NCI-H748 (cell line): Measurements from ENCODE around the gene ATG2B.
A peak's percentile ranks its signal among the peaks of the same experiment; 100 is the strongest.
"Not testable (repeated sequence)": the region's sequence is repeated elsewhere in the genome, so short reads cannot be mapped to it uniquely, and the experiment has no call there.

Experiments
- DNase-seq: peaks from one replicate; lab custom pipeline; 2025; ENCODE audit not compliant: unreplicated experiment; lab: John Stamatoyannopoulos, UW

ATG2B gene

GRCh38 chr14:96255501-96256366, 107.4 kb downstream of the ATG2B start, which contains the start of gene BDKRB1:
Gene BDKRB1, plus strand, starts transcription at chr14:96256210. Its CDS starts 7,473 bp downstream, at chr14:96263683.
- no peak for DNase-seq

GRCh38 chr14:96254687-96255086, 108.5 kb downstream of the ATG2B start:
- DNase-seq, result no peak

- no peak for DNase-seq
Observed at GRCh38 chr14:96252999-96253539, 110.1 kb downstream of the ATG2B start.

- DNase-seq, result no peak
Observed at GRCh38 chr14:96252323-96252998, 110.7 kb downstream of the ATG2B start.

- DNase-seq, result peak; percentile 51
Observed at GRCh38 chr14:96251656-96252155, 111.4 kb downstream of the ATG2B start.

- peak; percentile 47 for DNase-seq
Observed at GRCh38 chr14:96250485-96250884, 112.7 kb downstream of the ATG2B start.

- DNase-seq, result no peak
Observed at GRCh38 chr14:96249029-96249428, 114.1 kb downstream of the ATG2B start.

GRCh38 chr14:96247031-96247430, 116.1 kb downstream of the ATG2B start:
- DNase-seq, result no peak

GRCh38 chr14:96246539-96246847, 116.6 kb downstream of the ATG2B start:
- no peak for DNase-seq

GRCh38 chr14:96245710-96246538, 117.2 kb downstream of the ATG2B start:
- DNase-seq, result no peak

GRCh38 chr14:96245074-96245473, 118.1 kb downstream of the ATG2B start:
- DNase-seq, result not testable (repeated sequence)

- DNase-seq, result no peak
Observed at GRCh38 chr14:96243785-96244184, 119.4 kb downstream of the ATG2B start.

GRCh38 chr14:96242126-96242525, 121.0 kb downstream of the ATG2B start:
- DNase-seq, result no peak

- no peak for DNase-seq
Observed at GRCh38 chr14:96240641-96241040, 122.5 kb downstream of the ATG2B start.

- peak; percentile 22 for DNase-seq
Observed at GRCh38 chr14:96239711-96240141, 123.4 kb downstream of the ATG2B start.

- no peak for DNase-seq
Observed at GRCh38 chr14:96238676-96239265, 124.4 kb downstream of the ATG2B start.

- no peak for DNase-seq
Observed at GRCh38 chr14:96237641-96238040, 125.5 kb downstream of the ATG2B start.

- no peak for DNase-seq
Observed at GRCh38 chr14:96235426-96235825, 127.7 kb downstream of the ATG2B start.

GRCh38 chr14:96233661-96234060, 129.5 kb downstream of the ATG2B start:
- DNase-seq, result no peak

- DNase-seq, result no peak
Observed at GRCh38 chr14:96232506-96232905, 130.6 kb downstream of the ATG2B start.
